AG20443 (cell line): ENCODE results near the gene ARHGEF7.
A peak's percentile ranks its signal among the peaks of the same experiment; 100 is the strongest.

Experiments
- DNase-seq: peaks from one replicate; pipeline ENCODE4 v3.0.0; 2012; ENCODE audit warnings: low spot score, mixed read lengths

The ARHGEF7 gene

DNA sequence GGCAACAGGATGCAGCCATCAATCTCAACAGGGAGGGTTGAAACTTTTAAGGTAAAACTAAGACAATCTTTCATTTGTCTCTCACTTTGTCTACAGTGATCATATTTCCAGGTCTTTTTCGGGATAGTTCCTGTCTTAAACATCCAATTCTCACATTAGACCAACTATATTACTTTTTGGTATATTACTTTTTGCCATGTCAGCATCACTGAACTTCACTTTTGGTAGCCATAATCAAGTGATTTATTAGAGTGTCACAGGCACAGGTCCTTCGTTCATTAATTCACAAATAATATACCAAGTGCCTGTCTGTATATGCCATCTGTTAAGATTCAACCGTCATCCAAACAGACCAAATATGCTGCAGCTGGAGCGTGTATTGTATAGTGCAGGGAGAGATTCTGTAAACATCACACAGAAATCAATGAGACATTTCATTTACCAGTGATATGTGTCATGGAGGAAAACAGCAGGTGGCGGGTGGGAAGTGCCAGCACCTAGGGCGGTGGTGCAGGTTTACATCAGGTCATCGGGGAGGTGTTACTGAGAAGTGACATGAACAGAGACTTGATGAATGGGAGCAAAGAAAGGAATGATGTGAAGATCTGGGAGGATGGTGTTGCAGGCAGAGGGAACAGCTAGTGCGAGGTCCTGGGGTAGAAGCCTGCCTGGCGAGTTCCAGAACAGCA lies 24.9 kb downstream of the ARHGEF7 start:
- DNase-seq = no peak

DNA sequence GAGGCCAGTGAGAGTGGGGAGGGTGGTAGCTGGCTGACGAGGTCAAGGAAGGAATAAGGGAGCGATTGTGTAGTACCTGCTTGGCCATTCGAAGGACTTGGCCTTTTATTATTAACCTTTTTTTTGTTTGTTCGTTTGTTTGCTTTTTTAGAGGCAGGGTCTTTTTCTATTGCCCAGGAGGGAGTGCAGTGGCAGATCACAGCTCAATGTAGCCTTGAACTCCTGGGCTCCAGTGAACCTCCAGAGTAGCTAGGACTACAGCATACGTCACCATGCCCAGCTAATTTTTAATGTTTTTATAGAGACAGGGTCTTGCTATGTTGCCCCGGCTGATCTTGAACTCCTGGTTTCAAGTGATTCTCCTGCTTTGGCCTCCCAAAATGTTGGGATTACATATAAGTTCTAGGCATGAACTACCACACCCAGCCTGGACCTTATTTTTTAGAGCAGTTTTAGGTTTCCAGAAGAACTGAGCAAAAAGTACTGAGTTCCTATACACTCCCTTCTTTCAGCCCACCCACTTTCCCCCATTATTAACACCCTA lies 25.5 kb downstream of the ARHGEF7 start:
- DNase-seq = no peak

DNA sequence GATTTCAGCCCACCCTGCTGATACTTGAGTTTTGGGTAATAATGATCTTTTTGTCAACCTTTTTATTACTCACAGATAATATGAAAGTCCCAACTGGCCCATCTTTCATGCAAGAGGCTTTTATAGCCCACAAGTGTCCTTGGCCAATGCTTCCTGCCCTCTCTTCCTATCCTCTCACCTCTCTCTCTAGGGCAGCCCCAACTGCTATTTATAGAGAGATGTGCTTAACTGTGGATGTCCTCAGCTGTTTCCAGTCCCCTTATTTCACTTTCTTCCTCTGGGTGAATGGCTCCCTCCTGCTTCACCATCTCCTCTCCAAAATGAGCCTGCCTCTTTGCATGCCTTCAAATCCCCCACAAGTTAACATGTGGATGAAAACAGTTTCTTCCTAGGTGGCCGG lies 27.4 kb downstream of the ARHGEF7 start:
- DNase-seq = no peak

DNA sequence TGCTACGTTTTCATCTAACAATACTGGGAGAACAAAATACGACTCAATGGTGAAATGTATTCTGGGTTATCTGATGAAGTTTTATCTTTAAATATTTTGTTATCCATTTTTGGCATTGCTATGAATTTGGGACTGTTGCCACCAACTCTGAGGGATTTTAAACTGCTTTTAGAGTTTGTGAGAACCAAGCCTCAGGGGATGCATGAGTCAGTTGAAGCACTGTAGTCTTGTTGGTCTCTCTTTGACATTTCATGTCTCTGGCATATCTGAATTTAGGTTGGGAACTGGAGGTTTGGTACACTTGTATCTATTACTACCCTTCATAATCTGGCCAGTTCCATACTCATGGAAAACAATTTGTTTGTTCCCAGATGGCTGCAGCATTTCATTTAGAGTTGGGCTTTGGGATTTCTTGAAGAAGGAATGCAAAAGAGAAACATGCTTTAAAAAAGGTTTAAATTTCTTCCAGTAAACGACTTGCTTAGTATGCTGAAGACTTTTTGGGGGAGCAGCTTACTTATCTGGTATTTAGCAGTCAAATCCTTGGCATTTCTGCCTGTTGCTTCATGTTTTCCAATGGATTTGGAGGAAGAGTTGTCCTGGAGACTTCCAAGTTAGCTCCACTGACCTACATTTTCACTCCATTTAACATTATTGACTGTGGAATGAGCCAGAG lies 28.9 kb downstream of the ARHGEF7 start:
- DNase-seq = no peak

DNA sequence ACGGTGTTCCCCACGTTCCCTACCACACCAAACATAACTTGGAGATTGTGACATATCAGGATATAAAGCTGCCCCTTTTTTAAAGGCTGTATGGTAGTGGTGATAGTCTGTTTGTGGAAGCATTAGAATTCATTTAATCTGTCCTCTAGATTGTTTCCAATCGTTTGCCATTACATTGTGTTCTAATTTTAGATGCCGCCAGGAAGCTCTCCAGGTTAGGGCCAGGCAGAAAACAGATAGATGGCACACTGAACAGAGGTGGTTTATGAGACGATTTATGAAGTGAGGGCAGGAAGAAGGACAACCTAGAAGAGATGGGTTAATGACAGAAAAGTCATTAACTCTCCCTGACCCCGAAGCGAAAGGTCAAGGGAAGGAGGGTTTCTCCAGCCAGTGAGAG lies 30.0 kb downstream of the ARHGEF7 start:
- DNase-seq = no peak

DNA sequence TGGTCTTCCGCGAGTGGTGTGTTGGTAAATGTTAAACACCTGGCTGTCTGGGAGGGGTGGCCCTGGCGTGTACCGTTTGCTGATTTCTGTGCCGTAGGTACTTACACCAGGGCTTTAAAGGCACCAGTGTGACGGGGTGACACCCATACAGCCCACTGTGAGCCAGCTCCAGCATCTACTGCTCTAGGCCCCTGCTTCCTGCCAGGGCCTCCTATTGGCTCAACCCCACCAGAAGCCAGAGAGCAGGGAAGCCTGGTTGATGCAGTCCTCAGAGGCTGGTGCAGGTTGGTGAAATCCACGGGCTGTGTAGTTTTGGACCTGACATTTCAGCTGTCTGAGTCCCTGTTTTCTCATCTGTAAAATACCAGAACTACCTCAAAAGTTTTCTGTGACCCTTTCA lies 30.4 kb downstream of the ARHGEF7 start:
- no peak for DNase-seq

DNA sequence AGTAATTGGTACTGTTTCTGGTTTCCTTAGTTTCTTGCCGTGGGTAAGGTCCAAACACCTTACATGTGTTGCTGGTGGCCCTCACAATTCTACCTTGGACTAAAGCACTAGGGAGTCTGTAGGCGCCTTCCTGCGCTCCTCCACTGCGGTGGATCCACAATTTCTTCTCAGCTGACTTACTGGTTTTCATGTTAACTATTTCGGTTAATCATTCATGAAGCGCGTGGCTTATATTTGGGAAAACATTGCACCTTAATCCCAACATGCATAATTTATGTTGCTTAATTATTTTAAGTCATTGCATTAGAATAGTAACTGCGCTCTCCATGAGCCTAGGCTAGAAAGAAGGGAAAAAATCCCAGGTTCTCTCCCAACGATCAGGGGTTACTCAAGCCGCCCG lies 37.7 kb downstream of the ARHGEF7 start:
- no peak for DNase-seq

DNA sequence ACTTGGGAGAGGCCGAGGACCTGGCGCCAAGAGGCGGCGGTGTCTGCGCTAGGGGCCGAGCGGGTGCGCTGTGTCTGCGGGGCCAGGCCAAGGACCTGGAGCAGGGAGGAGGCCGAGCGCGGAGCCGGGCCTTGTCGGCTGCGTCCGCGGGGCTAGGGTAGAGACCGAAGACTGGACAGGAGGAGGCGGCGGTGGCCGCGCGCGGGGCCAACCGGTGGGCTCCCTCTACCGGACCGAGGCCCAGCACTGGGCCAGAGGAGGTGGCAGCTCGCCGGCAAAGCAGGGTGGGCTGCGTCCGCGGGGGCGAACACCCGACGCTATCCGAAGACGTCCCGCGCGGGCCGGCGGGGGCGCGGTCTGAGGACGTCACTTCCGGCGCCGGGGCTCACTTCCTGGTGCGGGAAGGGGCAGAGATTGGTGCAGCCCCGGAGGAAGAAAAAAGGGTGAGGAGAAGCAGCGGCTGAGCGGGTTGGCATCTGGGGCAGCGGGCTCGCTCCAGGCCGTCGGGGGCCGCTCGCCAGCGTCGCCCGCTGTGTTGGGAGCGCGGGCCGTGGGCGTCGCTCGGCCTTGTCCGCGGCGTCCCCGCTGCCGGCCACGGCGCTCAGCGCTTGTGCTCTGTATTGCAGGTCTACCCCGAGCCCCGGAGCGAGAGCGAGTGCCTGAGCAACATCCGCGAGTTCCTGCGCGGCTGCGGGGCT lies 38.3 kb downstream of the ARHGEF7 start:
- DNase-seq = peak; percentile 98

DNA sequence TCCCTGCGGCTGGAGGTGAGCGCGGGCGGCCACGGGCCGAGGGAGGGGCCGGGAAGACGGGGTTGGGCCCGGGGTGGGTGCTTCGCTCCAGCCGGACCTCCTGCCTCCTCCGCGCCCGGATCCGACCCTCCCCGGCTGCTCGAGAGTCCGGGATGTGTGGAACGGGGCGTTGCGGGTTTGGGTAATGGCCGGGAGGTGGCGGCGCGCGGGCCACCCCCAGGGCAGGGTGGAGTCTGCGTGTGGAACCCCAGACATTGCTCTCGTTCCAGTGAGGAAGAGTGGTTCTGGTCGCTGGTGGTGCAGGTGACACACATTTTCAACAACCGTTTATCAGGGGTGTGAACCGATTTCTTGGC lies 38.8 kb downstream of the ARHGEF7 start:
- DNase-seq = peak; percentile 65

DNA sequence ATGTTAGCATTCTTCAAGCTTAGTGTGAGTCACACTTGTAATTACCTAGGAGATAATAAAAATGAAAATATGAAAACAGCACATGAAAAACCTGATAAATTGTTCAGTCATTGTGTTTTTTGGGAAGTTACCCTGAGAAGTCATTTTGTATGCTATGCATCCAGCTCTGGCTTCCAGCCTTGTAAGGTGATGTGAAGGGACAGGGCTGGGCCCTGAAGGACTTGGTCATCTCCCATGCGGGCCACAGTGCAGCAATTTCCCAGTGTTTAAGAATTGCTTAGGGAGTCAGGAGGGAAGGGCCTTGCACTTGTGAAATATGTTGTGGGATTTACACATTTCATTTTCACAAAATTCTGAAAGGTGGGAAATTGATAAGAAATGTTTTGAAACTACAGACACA lies 41.3 kb downstream of the ARHGEF7 start:
- peak; percentile 38 for DNase-seq

DNA sequence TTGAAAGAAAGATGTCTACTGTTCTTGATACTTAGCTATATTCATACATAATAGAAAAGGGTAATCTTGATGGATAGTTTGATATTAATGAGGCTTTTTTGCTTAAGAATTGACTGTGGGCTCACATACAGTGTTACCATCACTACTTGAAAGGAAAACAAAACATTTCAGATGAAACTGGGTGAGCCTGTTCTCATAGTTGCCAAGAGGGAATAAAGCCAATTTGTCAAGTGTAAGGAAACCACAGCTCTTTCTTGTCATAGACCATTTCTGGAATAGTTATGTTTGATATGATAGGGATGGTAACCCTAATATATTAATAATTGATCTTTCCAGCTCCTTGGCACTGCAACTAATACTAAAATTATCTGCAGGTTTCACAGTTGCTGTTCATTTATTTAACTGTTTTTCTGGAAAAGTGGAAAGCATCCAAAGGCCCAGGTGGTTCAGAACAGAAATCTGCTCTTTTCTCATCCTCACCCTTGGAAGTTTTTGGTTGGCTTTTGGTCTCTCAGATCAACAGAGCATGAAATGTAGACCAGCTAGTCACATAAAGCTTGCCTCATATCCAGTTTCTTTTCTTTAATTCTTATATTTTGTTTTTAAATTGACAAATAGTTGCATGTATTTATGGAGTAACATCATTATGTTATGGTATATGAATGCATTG lies 43.2 kb downstream of the ARHGEF7 start:
- DNase-seq = no peak

DNA sequence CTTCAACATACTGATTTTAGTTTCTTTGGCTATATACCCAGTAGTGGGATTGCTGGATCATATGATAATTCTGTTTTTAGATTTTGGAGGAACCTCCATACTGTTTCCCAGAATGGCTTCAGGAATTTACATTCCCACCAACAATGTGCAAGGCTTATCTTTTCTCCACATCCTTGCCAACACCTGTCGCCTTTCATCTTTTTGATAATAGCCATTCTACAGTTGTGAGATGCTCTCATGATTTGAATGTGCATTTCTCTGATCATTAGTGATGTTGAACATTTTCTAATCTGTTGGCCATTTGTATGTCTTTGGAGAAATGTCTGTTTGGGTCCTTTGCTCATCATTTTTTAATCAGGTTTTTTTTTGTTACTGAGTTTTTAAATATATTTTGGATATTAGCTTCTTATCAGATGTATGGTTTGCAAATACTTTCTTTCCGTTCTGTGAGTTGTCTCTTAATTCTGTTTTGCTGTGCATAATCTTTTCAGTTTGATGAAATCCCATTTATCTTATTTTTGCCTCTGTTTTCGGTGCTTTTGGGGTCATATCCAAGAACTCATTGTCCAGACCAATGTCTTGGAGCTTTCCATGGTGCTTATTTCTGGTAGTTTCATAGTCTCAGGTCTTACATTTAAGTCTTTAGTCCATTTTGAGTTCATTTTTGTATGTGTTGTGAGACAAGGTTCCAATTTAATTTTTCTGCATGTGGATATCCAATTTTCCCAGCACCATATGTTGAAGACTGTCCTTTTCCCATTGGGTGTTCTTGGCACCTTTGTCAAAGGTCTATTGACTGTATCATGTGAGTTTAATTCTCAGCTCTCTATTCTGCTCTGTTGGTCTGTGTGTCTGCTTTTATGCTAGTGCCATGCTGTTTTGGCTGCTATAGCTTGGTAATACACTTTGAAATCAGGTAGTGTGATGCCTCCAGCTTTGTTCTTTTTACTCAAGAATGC lies 44.5 kb downstream of the ARHGEF7 start:
- DNase-seq = no peak

DNA sequence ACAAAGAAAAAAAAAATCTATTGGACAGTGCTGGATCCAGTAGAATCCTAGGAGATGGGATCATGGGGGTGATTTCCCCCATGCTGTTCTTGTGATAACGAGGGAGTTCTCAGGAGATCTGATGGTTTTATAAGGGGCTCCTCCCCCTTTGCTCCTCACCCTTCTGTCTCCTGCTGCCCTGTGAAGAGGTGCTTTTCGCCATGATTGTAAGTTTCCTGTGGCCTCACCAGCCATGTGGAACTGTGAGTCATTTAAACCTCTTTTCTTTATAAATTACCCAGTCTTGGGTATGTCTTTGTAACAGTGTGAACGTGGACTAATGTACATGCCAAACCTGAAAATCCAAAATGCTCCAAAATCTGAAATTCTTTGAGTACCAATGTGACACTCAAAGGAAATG lies 45.5 kb downstream of the ARHGEF7 start:
- DNase-seq = no peak

DNA sequence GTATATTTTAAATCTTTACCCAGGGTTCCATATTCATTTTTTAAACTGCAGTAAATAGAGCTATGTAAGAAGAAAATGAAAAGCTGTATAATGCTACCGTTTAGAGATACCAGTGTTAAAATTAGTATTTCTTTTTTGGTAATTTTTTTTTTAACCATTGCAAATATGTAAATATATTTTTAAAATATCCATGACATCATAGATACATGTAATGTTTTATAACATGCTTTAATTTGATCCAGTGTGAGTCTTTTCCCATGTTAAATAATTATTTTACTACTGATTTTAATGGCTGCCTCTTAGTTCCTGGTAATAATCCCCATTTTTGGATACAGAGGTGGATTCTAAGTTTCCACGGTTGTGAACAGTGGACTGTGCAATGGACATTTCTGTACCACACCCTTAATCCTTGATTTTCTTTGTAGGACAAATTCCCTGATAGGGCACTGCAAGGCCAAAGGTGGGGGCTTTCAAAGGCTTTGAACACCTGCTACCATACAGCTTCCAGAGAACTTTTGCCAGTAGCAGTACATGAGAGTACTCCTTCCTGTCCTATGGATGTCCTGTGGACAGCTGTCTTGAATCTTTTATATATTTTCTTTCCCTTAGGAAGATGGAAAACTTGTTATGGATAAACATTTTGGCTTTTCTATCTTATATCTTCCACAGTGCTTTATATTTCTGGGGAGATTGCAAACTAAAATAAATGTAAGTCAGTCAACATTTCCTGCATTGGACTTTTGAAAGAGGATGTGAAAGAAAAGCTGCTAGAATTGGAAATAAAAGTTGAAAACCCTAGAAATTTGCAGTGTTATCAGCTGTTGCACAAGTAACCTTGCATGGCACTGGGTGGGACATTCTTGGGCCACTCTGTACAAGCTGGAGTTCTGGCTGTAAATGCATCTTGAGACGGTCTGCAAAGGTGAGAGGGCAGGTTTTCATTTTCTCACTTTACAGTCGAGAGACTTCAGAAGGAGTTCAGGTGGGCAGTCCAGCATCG lies 46.8 kb downstream of the ARHGEF7 start:
- no peak for DNase-seq

DNA sequence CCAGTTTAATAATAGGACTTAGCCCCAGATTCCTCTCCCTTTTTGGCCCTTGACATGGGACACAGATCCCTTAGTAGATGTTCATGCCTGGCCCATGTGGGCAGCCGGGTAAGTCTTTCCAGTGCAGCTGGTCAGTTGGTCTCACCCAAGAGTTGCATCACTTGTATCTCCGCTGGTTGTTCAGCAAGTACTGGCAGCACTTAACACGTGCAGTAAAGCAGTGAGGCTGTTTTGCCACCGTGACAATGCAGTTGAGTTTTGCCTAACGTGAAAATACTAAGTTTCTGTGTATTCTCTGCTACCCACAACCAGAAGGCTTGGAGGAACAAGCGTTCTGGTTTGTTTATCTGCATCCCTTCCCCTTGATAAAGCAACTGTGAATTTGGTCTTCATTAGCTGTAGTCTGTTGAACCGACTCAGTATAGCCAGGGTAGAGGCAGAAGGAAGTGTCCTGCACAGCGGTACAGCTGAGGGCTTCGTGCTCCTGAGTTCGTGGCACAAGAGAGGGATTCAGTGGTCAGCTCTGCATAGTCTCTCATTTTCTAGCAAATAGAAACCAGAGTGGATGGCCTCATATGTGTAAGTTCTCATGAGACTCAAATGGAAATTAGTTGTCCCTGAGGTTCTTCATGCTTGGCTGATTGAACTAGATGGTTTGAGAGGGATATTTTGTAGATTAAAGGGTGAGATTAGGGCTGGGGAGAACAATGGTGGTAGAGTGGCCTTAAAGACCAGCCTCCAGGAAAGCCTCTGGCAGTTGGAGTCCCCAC lies 50.3 kb downstream of the ARHGEF7 start:
- no peak for DNase-seq

DNA sequence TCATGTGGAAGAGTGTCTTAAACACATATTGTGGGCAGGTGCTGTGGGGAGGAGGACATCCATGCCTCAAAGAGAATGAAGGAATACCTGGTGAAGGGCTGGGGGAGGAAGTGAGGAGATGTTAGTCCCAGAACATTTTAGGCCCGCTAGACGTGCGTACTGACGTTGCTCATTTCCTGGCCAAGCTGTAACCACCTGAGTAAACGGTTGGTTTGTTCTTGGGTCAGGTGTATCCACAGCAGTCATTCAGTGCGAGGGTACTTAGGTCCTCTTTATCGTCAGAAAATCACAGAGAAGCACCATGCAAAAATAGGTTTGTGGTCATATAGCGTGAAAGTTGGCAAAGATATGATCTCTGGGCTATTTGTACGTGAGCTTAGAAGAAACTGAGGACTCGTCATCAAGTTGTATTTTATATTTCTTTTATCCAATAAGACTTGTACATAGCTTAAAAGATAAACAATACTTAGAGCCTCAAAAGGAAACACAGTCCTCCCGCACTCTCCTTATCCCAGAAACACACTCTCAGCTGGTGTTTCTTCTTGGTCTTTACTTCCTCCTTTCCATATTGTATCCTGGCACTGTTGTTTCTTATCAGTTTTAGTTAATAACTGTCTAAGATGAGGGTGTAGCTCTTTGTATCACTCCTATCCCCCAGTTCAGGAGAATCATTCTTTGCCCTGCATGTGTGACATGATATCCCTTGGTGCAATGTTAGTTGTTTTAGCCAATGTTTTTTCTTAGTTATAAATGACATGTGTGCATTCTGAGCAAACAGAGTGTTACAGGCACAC lies 52.0 kb downstream of the ARHGEF7 start:
- DNase-seq = no peak

DNA sequence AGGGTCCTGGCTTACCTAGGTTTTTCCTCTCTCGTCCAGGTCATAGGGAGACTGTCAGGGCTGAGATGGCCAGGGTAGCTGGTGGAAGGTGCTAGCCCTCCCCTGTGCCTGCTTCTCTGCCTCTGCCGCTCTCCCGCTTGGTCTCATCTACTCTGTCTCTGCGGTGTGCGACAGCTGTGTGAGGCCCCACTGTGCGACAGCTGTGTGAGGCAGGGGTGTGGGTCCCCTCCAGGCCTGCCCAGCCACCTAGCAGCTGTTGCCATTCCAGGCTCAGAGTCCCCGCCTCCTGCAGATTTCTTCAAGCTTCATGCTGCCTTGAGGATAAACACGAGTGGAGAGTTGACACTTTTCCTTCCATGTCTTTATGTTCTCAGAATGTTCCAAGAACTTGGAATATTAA lies 53.0 kb downstream of the ARHGEF7 start:
- DNase-seq = no peak

DNA sequence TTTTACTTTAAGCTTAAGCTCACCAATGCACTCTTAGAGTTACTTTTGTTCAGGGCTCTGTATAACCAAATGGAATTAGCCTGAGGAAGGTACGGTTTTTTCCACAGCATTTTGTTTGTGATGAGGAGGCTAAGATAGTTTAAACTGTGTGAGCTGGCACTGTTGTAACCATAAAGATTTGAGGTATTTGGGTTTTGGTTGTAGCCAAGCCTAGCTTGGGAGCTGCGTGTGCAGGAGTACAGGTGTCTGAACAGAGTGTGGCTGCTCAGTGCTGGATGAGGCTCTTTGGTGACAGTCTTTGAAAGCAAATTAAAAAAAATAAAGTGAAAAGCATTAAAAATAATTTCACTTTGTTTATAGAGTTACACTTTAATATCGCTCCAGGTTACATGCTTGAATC lies 56.0 kb downstream of the ARHGEF7 start:
- no peak for DNase-seq

DNA sequence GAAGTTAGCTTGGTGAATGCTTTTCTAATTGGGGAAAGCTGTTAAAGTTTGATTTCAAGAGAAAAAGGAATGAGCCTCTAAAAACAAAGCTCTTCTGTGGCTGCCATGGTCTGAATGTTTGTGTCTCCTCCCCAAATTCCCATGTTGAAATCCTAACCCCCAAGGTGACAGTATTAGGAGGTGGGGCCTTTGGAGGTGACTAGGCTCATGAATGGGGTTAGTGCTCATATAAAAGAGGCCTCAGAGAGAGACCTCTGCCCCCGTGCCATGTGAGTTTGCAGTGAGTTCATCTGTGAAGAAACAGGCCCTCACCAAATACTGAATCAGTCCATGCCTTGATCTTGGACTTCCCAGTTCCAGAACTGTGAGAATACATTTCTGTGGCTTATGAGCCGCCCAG lies 56.5 kb downstream of the ARHGEF7 start:
- DNase-seq = no peak
